Fibroblast of gingiva (primary cell): Measurements from ENCODE around the gene EVL.

ENCODE experiments used
- DNase-seq: peaks from one replicate; pipeline ENCODE4 v3.0.0-alpha.2; 2011; ENCODE audit warnings: low read depth

Gene EVL

DNA sequence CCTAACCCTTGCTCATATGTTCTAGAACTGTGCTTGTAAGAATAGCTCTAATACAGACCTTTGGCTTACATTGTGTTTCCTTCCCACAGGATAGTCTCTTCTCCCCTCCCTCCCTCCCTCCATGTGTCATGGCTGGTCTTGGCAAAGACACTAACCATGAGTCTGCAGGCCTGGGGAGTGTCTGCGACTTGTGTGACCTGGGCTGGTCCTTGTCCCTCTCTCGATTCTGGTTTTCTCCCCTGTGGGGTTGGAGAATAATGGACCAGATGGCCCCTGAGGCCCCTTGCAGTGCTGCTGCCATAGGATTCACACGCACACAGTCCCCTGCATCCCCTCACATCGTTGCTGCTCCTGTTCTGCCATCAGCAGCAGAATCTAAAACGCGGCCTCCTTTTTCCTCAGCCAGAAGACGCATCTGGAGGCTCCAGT lies 64.0 kb downstream of the EVL start:
- peak; percentile 50 for DNase-seq

- DNase-seq, result no peak
These were observed 65.3 kb downstream of the EVL start for GRCh38 chr14:100130521-100130920.

GRCh38 chr14:100131181-100131580 lies 66.0 kb downstream of the EVL start:
- DNase-seq, result no peak

GRCh38 chr14:100132161-100132902 lies 67.1 kb downstream of the EVL start:
- DNase-seq, result peak; percentile 59

DNA sequence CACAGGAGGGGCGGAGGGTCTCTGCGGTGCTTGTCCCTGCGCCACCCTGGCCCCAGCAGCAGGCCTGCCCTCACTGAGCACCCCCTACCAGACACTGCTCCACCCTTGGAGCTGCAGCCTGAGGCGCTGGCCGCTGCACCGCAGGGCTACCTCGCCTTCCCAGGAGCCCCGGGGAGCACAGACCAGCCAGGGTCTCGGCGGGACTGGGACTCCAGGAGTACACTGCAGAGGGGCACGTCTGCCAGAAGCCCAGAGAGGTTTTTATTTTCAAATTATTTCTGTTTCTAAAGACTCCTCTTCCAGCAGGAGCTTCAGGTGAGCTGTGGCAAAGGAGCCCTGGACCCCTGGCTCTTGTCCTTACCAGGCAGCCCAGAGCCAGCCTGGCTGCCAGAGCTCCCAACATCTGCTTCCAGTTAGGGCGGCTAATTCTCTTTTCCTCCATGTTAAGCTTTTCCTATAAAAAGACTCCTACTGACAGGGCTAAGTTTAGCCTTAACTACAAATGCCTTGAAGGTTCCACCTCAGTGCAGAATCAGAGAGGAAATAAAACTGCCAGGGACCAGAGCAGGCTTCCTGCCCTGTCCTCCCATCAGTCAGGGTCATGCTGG lies 67.8 kb downstream of the EVL start:
- peak; percentile 31 for DNase-seq

DNA sequence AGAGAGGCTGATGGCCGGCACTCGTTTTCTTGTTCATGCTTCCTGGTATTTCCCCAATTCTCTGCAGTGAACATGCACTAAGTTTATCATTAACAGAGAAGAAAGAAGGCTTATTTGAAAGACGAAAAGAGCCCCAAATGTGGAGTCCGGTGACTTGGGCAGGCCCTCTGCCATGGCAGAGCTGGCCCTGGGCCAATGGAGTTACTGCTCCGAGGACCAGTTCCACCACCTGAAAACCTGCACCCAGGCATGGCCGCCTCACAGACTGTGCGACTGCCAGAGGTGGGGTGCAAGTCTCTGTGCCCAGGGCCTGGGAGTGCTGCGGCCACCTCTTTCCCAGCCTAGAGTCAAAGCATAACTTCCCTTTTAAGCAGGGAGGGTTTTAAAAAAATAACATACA lies 69.4 kb downstream of the EVL start:
- DNase-seq, result no peak

DNA sequence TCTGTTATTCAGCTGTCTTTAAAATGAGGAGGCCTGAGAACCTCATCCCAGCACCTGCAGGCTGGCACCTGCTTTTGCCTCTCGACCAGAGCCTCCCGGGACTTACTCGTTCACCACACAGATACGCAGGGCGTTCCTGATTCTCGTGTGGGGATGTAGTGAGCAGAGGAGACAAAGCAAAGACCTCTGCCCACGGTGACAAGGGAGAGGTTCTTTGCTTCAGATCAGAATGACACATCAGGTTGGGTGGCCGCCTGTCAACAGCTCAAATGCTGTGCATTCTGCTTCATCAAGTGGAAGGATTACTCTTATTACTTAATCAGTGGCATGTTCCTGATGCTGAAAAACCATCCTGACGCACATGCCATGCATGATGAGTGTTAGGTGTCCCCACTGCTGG lies 69.9 kb downstream of the EVL start:
- no peak for DNase-seq

GRCh38 chr14:100135784-100136183 lies 70.6 kb downstream of the EVL start:
- DNase-seq, result no peak

- DNase-seq, result no peak
These were observed 72.0 kb downstream of the EVL start for GRCh38 chr14:100137173-100137572.

- DNase-seq, result no peak
These were observed 73.0 kb downstream of the EVL start for GRCh38 chr14:100138082-100138787.

- DNase-seq, result no peak
These were observed 73.7 kb downstream of the EVL start for GRCh38 chr14:100138955-100139354.

GRCh38 chr14:100140452-100141078 lies 75.3 kb downstream of the EVL start:
- no peak for DNase-seq

DNA sequence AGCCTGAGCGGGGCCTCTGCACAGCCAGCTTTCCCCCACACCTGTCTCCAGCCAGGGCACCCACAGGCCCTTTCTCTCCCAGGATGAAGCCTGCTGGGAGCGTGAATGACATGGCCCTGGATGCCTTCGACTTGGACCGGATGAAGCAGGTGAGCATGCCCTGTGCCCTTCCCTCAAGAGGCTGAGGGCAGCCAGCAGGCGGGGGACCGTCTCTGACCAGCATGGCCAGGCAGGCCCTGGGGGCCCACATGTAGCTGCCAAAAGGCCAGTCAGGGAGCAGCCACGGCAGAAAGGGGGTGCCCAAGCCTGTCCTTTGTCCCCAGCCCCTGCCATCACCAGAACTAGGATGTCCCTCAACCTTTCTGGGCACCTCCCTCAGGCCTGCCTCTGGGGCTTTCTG lies 75.9 kb downstream of the EVL start:
- no peak for DNase-seq

GRCh38 chr14:100142073-100143040 lies 77.1 kb downstream of the EVL start:
- DNase-seq, result no peak

- DNase-seq, result no peak
These were observed 78.3 kb downstream of the EVL start for GRCh38 chr14:100143523-100143922.

DNA sequence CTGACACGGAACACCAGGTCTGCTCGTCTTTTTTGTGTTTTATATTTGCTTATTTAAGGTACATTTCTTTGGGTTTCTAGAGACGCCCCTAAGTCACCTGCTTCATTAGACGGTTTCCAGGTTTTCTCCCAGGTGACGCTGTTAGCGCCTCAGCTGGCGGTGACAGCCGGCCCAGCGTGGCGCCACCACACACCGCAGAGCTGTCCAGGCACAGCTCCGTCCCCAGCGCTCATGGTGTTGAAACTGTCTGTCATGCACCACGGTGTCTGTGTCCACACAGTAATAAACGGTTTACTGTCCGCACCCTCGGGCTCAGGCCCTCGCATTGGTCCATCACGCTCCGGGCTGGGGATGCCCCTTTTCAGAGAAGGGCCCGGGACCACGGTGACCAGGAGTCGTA lies 78.7 kb downstream of the EVL start:
- DNase-seq, result no peak

- DNase-seq, result no peak
These were observed 79.4 kb downstream of the EVL start for GRCh38 chr14:100144645-100144995.

DNA sequence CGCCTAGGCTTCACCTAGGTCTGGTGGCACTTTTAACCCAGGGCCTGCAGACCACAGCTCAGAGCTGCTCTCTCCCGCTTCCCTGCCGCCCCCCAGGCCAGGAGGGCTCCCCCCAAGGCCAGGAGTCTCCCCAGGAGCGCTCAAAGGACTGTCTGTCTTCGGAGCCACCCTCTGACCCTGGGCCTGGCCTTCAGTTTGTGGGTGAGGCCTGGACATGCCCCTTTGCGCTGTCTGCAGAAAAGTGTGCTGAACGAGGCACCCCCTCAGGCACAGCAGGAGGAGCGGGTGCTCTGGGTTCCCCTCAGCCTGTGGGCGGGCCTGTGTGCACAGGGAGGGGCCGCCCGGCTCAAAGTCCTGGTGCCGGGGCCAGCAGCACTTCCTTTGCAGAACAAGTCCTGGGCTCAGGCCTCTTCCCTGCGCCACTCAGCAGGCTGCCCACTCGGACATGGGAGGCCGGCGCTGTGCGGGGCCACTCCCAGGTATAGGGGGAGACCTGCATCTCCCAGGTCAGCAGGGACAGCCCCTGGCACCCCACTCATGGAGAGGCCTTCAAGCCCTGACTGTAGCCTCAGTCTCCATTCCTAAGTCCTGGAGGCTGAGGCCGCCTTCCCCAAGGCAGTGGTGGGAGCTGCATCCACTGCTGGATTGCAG lies 79.9 kb downstream of the EVL start:
- DNase-seq, result no peak

GRCh38 chr14:100145682-100146464 lies 80.7 kb downstream of the EVL start:
- no peak for DNase-seq

DNA sequence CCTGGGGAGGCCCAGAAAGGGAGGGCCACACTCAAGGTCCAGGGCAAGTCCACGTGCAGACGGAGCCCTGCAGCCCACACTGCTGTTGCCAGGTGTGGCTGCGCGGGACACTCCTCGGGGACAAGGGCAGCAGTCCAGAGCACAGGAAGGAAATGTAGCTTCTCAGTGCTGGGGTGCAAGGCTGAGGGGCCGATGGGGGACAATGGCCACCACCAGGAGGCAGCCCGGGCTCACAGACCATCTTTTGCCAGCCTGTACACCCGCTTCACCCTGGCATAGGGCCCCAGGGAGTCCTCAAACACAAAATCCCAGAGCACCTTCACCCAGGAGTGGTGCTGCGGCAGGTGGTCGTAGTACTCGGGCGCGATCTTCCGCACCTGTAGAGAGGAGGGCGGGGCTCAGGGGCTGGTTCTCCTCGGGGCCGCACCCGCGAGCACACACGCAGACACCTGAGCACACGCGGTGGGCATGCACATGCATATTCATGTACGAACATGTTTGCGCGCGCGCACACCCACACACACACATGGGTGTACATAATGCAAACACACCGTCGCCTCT lies 81.4 kb downstream of the EVL start:
- no peak for DNase-seq
